ENCODE measurements around the gene BIK. TPM values are rescaled to one million over a fixed set of nuclear protein-coding genes. Genes with fewer than 3 reads are reported as not detected.
A peak's percentile ranks its signal among the peaks of the same experiment; 100 is the strongest.
"Not testable (repeated sequence)": the region's sequence is repeated elsewhere in the genome, so short reads cannot be mapped to it uniquely, and the experiment has no call there.

BIK gene
- total RNA-seq, 2 experiments from 2014 or later = 1.4 to 1.9 TPM

- Mint-ChIP-seq H3K9me3 (ENCODE audit: low read depth) (no peaks in the 10 kb centered on the region), H3K27ac (peak within 1 kb of the TSS; percentile 95), H3K27me3 (no peaks in the 10 kb centered on the region), H3K4me3 (peak within 1 kb of the TSS; percentile 85), H3K4me1 (peaks cover 27% of the 10 kb centered on the region), H3K36me3 (ENCODE audit: low read depth) (peaks cover 21% of the 10 kb centered on the region)
- ChIA-PET CTCF (no interaction called here), POLR2A (interaction anchor here (0.6 kb wide), 1 partner anchor 22 kb away, joined by 4 read pairs; no protein-coding TSS in a partner anchor)
- intact Hi-C loops (cut with DNase I, micrococcal nuclease) = loop anchor here (1.0 to 2.0 kb wide), 6 partner anchors 8 to 287 kb away; partner anchors contain the start of genes TTLL12 (in 2 of the 2), TSPO (in 1 of the 2) and TTLL1 (in 1 of the 2)
- DNase-seq = peak; percentile 88
- ATAC-seq = peak; percentile 93
Observed at GRCh38 chr22:43142880-43143562, 32.5 kb downstream of the BIK start, which contains the start of gene MCAT. MCAT (minus strand) TSS chr22:43143398; CDS start chr22:43143348, 50 bp downstream.

GRCh38 chr22:43144949-43145348 lies 34.4 kb downstream of the BIK start:
- Mint-ChIP-seq H3K27ac (no peak overlapping the region), H3K4me1 (peaks cover 34% of the 10 kb centered on the region), H3K4me3 (no peak overlapping the region), H3K36me3 (ENCODE audit: low read depth) (peaks cover 15% of the 10 kb centered on the region), H3K27me3 (no peaks in the 10 kb centered on the region), H3K9me3 (ENCODE audit: low read depth) (no peaks in the 10 kb centered on the region)
- POLR2A ChIA-PET = no interaction called here
- no peak for DNase-seq
- intact Hi-C loops (cut with DNase I, micrococcal nuclease) = no loop called here
- CTCF ChIA-PET = no interaction called here
- ATAC-seq = no peak

GRCh38 chr22:43145371-43145770 lies 34.8 kb downstream of the BIK start:
- H3K27me3 Mint-ChIP-seq; POLR2A ChIA-PET; H3K4me3 Mint-ChIP-seq; ATAC-seq; H3K27ac Mint-ChIP-seq; DNase-seq; CTCF ChIA-PET; H3K9me3 Mint-ChIP-seq (ENCODE audit: low read depth); intact Hi-C loops (cut with DNase I, micrococcal nuclease): not testable (repeated sequence)
- Mint-ChIP-seq H3K4me1 (peaks cover 34% of the 10 kb centered on the region), H3K36me3 (ENCODE audit: low read depth) (peaks cover 11% of the 10 kb centered on the region)

- ChIA-PET POLR2A (interaction anchor here (0.6 kb wide), 1 partner anchor 28 kb away, joined by 3 read pairs; no protein-coding TSS in a partner anchor), CTCF (interaction anchor here (0.6 kb wide), 1 partner anchor 11 kb away, joined by 3 read pairs; no protein-coding TSS in a partner anchor)
- H3K36me3 Mint-ChIP-seq (ENCODE audit: low read depth); DNase-seq; H3K4me3 Mint-ChIP-seq; H3K27me3 Mint-ChIP-seq; ATAC-seq; H3K27ac Mint-ChIP-seq; H3K9me3 Mint-ChIP-seq (ENCODE audit: low read depth); intact Hi-C loops (cut with DNase I, micrococcal nuclease): not testable (repeated sequence)
- H3K4me1 Mint-ChIP-seq = peaks cover 35% of the 10 kb centered on the region
Observed at GRCh38 chr22:43146332-43146731, 35.8 kb downstream of the BIK start.

GRCh38 chr22:43147821-43148220 lies 37.3 kb downstream of the BIK start:
- peak overlapping the region; percentile 75 for H3K4me3 Mint-ChIP-seq
- intact Hi-C loops (cut with DNase I, micrococcal nuclease) = no loop called here
- no peaks in the 10 kb centered on the region for H3K27me3 Mint-ChIP-seq
- ChIA-PET POLR2A (no interaction called here), CTCF (no interaction called here)
- peaks cover 2% of the 10 kb centered on the region for H3K36me3 Mint-ChIP-seq (ENCODE audit: low read depth)
- H3K27ac Mint-ChIP-seq = peak overlapping the region; percentile 96
- peaks cover 29% of the 10 kb centered on the region for H3K4me1 Mint-ChIP-seq
- ATAC-seq (no peak), DNase-seq (no peak)
- no peaks in the 10 kb centered on the region for H3K9me3 Mint-ChIP-seq (ENCODE audit: low read depth)

GRCh38 chr22:43148581-43148980 lies 38.0 kb downstream of the BIK start:
- H3K9me3 Mint-ChIP-seq (ENCODE audit: low read depth) = no peaks in the 10 kb centered on the region
- no peaks in the 10 kb centered on the region for H3K27me3 Mint-ChIP-seq
- CTCF ChIA-PET = interaction anchor here (0.8 kb wide), 1 partner anchor 38 kb away, joined by 3 read pairs; no protein-coding TSS in a partner anchor
- intact Hi-C loops (cut with DNase I, micrococcal nuclease) = no loop called here
- ATAC-seq = peak; percentile 21
- H3K27ac Mint-ChIP-seq = peak overlapping the region; percentile 59
- peaks cover 2% of the 10 kb centered on the region for H3K36me3 Mint-ChIP-seq (ENCODE audit: low read depth)
- POLR2A ChIA-PET = no interaction called here
- H3K4me1 Mint-ChIP-seq = peaks cover 29% of the 10 kb centered on the region
- no peak overlapping the region for H3K4me3 Mint-ChIP-seq
- peak; percentile 44 for DNase-seq

GRCh38 chr22:43150731-43151206 lies 40.2 kb downstream of the BIK start:
- Mint-ChIP-seq H3K27me3 (no peaks in the 10 kb centered on the region), H3K36me3 (ENCODE audit: low read depth) (peaks cover 2% of the 10 kb centered on the region), H3K27ac (peak overlapping the region; percentile 90), H3K4me3 (peak overlapping the region; percentile 88), H3K4me1 (peaks cover 35% of the 10 kb centered on the region), H3K9me3 (ENCODE audit: low read depth) (no peaks in the 10 kb centered on the region)
- intact Hi-C loops (cut with DNase I, micrococcal nuclease) = loop anchor here in 1 of 2 experiments (1.0 kb wide), 4 partner anchors 7 to 501 kb away; partner anchors contain the start of genes CYB5R3, MCAT, TTLL1 and TTLL12
- ChIA-PET POLR2A (interaction anchor here (0.7 to 0.9 kb wide), 2 partner anchors 16 to 37 kb away, joined by 3 to 5 read pairs; no protein-coding TSS in a partner anchor), CTCF (no interaction called here)
- DNase-seq = no peak
- no peak for ATAC-seq

GRCh38 chr22:43151251-43152002 lies 40.9 kb downstream of the BIK start, which contains the start of gene TSPO:
TSPO (plus strand) TSS chr22:43151559; CDS start chr22:43159239, 7,680 bp downstream.
- H3K36me3 Mint-ChIP-seq (ENCODE audit: low read depth) = peaks cover 2% of the 10 kb centered on the region
- ChIA-PET POLR2A (interaction anchor here (0.9 to 1.0 kb wide), 2 partner anchors 37 to 536 kb away, joined by 3 read pairs; no protein-coding TSS in a partner anchor), CTCF (no interaction called here)
- peak within 1 kb of the TSS; percentile 88 for H3K4me3 Mint-ChIP-seq
- ATAC-seq (peak; percentile 58), DNase-seq (peak; percentile 81)
- intact Hi-C loops (cut with DNase I, micrococcal nuclease) = loop anchor here in 1 of 2 experiments (1.0 kb wide), 4 partner anchors 8 to 502 kb away; partner anchors contain the start of genes CYB5R3, MCAT, TTLL1 and TTLL12
- peak within 1 kb of the TSS; percentile 90 for H3K27ac Mint-ChIP-seq
- H3K9me3 Mint-ChIP-seq (ENCODE audit: low read depth) = no peaks in the 10 kb centered on the region
- H3K4me1 Mint-ChIP-seq = peaks cover 35% of the 10 kb centered on the region
- no peaks in the 10 kb centered on the region for H3K27me3 Mint-ChIP-seq

- CTCF ChIA-PET = no interaction called here
- DNase-seq = no peak
- Mint-ChIP-seq H3K27me3 (no peaks in the 10 kb centered on the region), H3K27ac (peak overlapping the region; percentile 78), H3K4me1 (peaks cover 34% of the 10 kb centered on the region), H3K9me3 (ENCODE audit: low read depth) (no peaks in the 10 kb centered on the region), H3K4me3 (peak overlapping the region; percentile 88), H3K36me3 (ENCODE audit: low read depth) (peaks cover 2% of the 10 kb centered on the region)
- ATAC-seq = peak; percentile 21
- POLR2A ChIA-PET = interaction anchor here (1.0 kb wide), 1 partner anchor 536 kb away, joined by 3 read pairs; no protein-coding TSS in a partner anchor
- intact Hi-C loops (cut with DNase I, micrococcal nuclease) = no loop called here
Observed at GRCh38 chr22:43152003-43152356, 41.4 kb downstream of the BIK start.

GRCh38 chr22:43152357-43153071 lies 42.0 kb downstream of the BIK start:
- Mint-ChIP-seq H3K4me3 (peak overlapping the region; percentile 88), H3K36me3 (ENCODE audit: low read depth) (no peaks in the 10 kb centered on the region), H3K9me3 (ENCODE audit: low read depth) (no peaks in the 10 kb centered on the region), H3K4me1 (peaks cover 29% of the 10 kb centered on the region), H3K27ac (peak overlapping the region; percentile 78), H3K27me3 (no peaks in the 10 kb centered on the region)
- CTCF ChIA-PET = interaction anchor here (0.9 kb wide), 1 partner anchor 83 kb away, joined by 5 read pairs; no protein-coding TSS in a partner anchor
- POLR2A ChIA-PET = interaction anchor here (1.0 kb wide), 1 partner anchor 537 kb away, joined by 3 read pairs; no protein-coding TSS in a partner anchor
- peak; percentile 88 for ATAC-seq
- DNase-seq = peak; percentile 81
- intact Hi-C loops (cut with DNase I, micrococcal nuclease) = no loop called here

- H3K4me1 Mint-ChIP-seq = peaks cover 20% of the 10 kb centered on the region
- ChIA-PET POLR2A (no interaction called here), CTCF (no interaction called here)
- H3K9me3 Mint-ChIP-seq (ENCODE audit: low read depth) = no peaks in the 10 kb centered on the region
- no peak overlapping the region for H3K4me3 Mint-ChIP-seq
- DNase-seq = no peak
- intact Hi-C loops (cut with DNase I, micrococcal nuclease) = no loop called here
- no peaks in the 10 kb centered on the region for H3K36me3 Mint-ChIP-seq (ENCODE audit: low read depth)
- H3K27ac Mint-ChIP-seq = no peak overlapping the region
- ATAC-seq = no peak
- no peaks in the 10 kb centered on the region for H3K27me3 Mint-ChIP-seq
Observed at GRCh38 chr22:43153899-43154298, 43.3 kb downstream of the BIK start.
